Panc1 (cell line): ENCODE results near the gene ANKRD40. TPM values are rescaled to one million over a fixed set of nuclear protein-coding genes. Genes with fewer than 3 reads are reported as not detected.

Experiments
- ATAC-seq: fragments of 200-7000 bp; cut with Tn5 transposase; 2 replicates; pipeline ENCODE4 v1.9.1; 2020; ENCODE audit warnings: mild to moderate bottlenecking, moderate library complexity
- BruUV-seq: library from RNA; stranded (reverse); fragments of 400-500 nt; replicated peaks from 2 replicates; lab custom pipeline; 2021; lab: Mats Ljungman, UMichigan
- CTCF ChIA-PET: fragments of 300-600 bp; sonication (Branson Sonifier 250); formaldehyde crosslinking; loops from one replicate; lab custom pipeline; 2022; ENCODE audit warnings: antibody characterized with exemption; lab: Charles Lee
- POLR2A ChIA-PET: fragments of 300-600 bp; sonication (Branson Sonifier 250); formaldehyde crosslinking; loops from one replicate; lab custom pipeline; 2022; ENCODE audit warnings: antibody characterized with exemption; lab: Charles Lee
- DNase-seq: peaks from one replicate; pipeline ENCODE4 v3.0.0-alpha.2; 2010; ENCODE audit warnings: low read depth, low spot score
- H3K27ac ChIP-seq: 2 replicates; pipeline ENCODE4 v1.5.1; 2011; ENCODE audit warnings: mild to moderate bottlenecking, low read length, inconsistent platforms
- H3K27me3 ChIP-seq: fragments of 200-500 bp; sonication (Bioruptor generic); 2 replicates; pipeline ENCODE4 v1.6.0; 2014; ENCODE audit warnings: low read length, inconsistent platforms; ENCODE audit not compliant: control insufficient read depth, insufficient read depth
- H3K36me3 ChIP-seq: fragments of 200-500 bp; sonication (Bioruptor generic); 2 replicates; pipeline ENCODE4 v1.5.1; 2014; ENCODE audit warnings: inconsistent platforms, mild to moderate bottlenecking, low read length, moderate library complexity; ENCODE audit not compliant: control insufficient read depth, insufficient read depth
- H3K4me1 ChIP-seq: 2 replicates; pipeline ENCODE4 v1.5.1; 2011; ENCODE audit warnings: inconsistent platforms, mild to moderate bottlenecking, low read length, moderate library complexity; ENCODE audit not compliant: control insufficient read depth, insufficient read depth
- H3K4me3 ChIP-seq, 2 experiments: 2 replicates each; pipeline ENCODE4 v1.5.1; 2011 to 2012; ENCODE audit warnings: low read depth in 2 of 2, low read length in 2 of 2, mild to moderate bottlenecking in 2 of 2, inconsistent platforms in 1 of 2, moderate library complexity in 1 of 2
- H3K9me3 ChIP-seq: fragments of 200-500 bp; sonication (Bioruptor generic); 2 replicates; pipeline ENCODE4 v1.5.1; 2014; ENCODE audit warnings: low read depth, mild to moderate bottlenecking, inconsistent platforms, low read length, moderate library complexity; ENCODE audit not compliant: control insufficient read depth, insufficient read depth
- CTCF ChIP-seq: fragments of 450-650 bp; IDR thresholded peaks from 2 replicates; pipeline ENCODE4 v1.5.1; 2017; ENCODE audit warnings: mild to moderate bottlenecking
- POLR2AphosphoS5 ChIP-seq: IDR thresholded peaks from 2 replicates; pipeline ENCODE4 v1.6.1; 2012; ENCODE audit warnings: mild to moderate bottlenecking, low read depth, low read length, moderate library complexity
- REST ChIP-seq, 2 experiments: IDR thresholded peaks; 2 replicates each; pipeline ENCODE4 v1.6.1; 2011 to 2012; ENCODE audit warnings: low read depth in 2 of 2, control low read depth in 1 of 2, low read length in 1 of 2, mild to moderate bottlenecking in 1 of 2, moderate library complexity in 1 of 2; ENCODE audit not compliant: insufficient read depth in 1 of 2
- SIN3A ChIP-seq: IDR thresholded peaks from 2 replicates; pipeline ENCODE4 v1.6.1; 2012; ENCODE audit warnings: low read depth, mild to moderate bottlenecking, low read length, moderate library complexity, borderline replicate concordance; ENCODE audit not compliant: insufficient read depth
- TCF7L2 ChIP-seq: IDR thresholded peaks from 2 replicates; pipeline ENCODE4 v1.6.1; 2011; ENCODE audit warnings: mild to moderate bottlenecking, low read depth, low read length, inconsistent platforms
- in situ Hi-C: cut with HindIII; loops from 2 replicates; pipeline ENCODE4 v1.10.0; 2016; ENCODE audit warnings: low sequenced_read_pairs, low pct_unique_long_range_greater_than_20kb
- intact Hi-C: fragments of 100-400 bp; cut with micrococcal nuclease; formaldehyde crosslinking; loops from one replicate; pipeline ENCODE4 v1.10.0; 2022; ENCODE audit not compliant: unreplicated experiment
- total RNA-seq: library from RNA; stranded (reverse); gene quantifications from one replicate; pipeline ENCODE4 v1.2.1, GENCODE V29; 2021; ENCODE audit not compliant: unreplicated experiment

The ANKRD40 gene
- total RNA-seq, 1 experiment from 2014 or later = 57.2 TPM

- ATAC-seq (peak; percentile 65), DNase-seq (no peak)
- TF ChIP-seq TCF7L2 = no peak
- TF ChIP-seq REST (IDR thresholded peaks at IDR 0.05; ENCODE audit: insufficient read depth in 1 of 2, low read depth in 2 of 2, low read length in 1 of 2) = no peak
- no peak for TF ChIP-seq SIN3A
- TF ChIP-seq POLR2AphosphoS5 = no peak; the same call in 1 of the 2 replicates
- TF ChIP-seq CTCF = no peak
- no peaks in the 10 kb centered on the region for H3K36me3 ChIP-seq
- H3K4me3 ChIP-seq = no peak overlapping the region
- H3K27me3 ChIP-seq = no peaks in the 10 kb centered on the region
- H3K9me3 ChIP-seq = no peaks in the 10 kb centered on the region
- POLR2A ChIA-PET = interaction anchor here (0.6 kb wide), 1 partner anchor 174 kb away, joined by 3 read pairs; no protein-coding TSS in a partner anchor
- H3K27ac ChIP-seq = peak overlapping the region; percentile 78
- intact Hi-C loops = no loop called here
- peaks cover 62% of the 10 kb centered on the region for H3K4me1 ChIP-seq
- in situ Hi-C loops = no loop called here
- CTCF ChIA-PET = interaction anchor here (0.8 kb wide), 1 partner anchor 60 kb away, joined by 4 read pairs; no protein-coding TSS in a partner anchor
- BruUV-seq = no TSS peak
Measured at GRCh38 chr17:50686494-50687199, 21.1 kb downstream of the ANKRD40 start.

GRCh38 chr17:50685691-50686493 is 21.8 kb downstream of the ANKRD40 start:
- Histone ChIP-seq H3K4me1 (peaks cover 61% of the 10 kb centered on the region), H3K27ac (peak overlapping the region; percentile 78), H3K36me3 (no peaks in the 10 kb centered on the region), H3K9me3 (no peaks in the 10 kb centered on the region), H3K4me3 (no peak overlapping the region), H3K27me3 (no peaks in the 10 kb centered on the region)
- BruUV-seq = no TSS peak
- ChIA-PET CTCF (no interaction called here), POLR2A (interaction anchor here (0.6 kb wide), 1 partner anchor 174 kb away, joined by 3 read pairs; no protein-coding TSS in a partner anchor)
- ATAC-seq = no peak
- no peak for DNase-seq
- intact Hi-C loops (no loop called here), in situ Hi-C loops (no loop called here)
- TF ChIP-seq TCF7L2 = no peak
- TF ChIP-seq REST (IDR thresholded peaks at IDR 0.05; ENCODE audit: insufficient read depth in 1 of 2, low read depth in 2 of 2, low read length in 1 of 2) = no peak
